Activated CD4-positive, alpha-beta memory T cell treated with anti-CD3 and anti-CD28 coated beads for 36 hours (primary cell): Measurements from ENCODE around the gene CRYZ. TPM values are rescaled to one million over a fixed set of nuclear protein-coding genes. Genes with fewer than 3 reads are reported as not detected.
A peak's percentile ranks its signal among the peaks of the same experiment; 100 is the strongest.
"Not testable (repeated sequence)": the region's sequence is repeated elsewhere in the genome, so short reads cannot be mapped to it uniquely, and the experiment has no call there.

Experiments used
- CTCF ChIA-PET: fragments of 350-600 bp; sonication (Branson Sonifier 250); formaldehyde crosslinking; loops from one replicate; lab custom pipeline; 2021; ENCODE audit warnings: antibody characterized with exemption, inconsistent platforms; lab: Charles Lee
- POLR2A ChIA-PET: fragments of 350-600 bp; sonication (Branson Sonifier 250); formaldehyde crosslinking; loops from one replicate; lab custom pipeline; 2021; ENCODE audit warnings: antibody characterized with exemption; lab: Charles Lee
- DNase-seq: peaks from one replicate; pipeline ENCODE4 v3.0.0-alpha.2; 2020
- H3K27ac Mint-ChIP-seq: one replicate; pipeline ENCODE4 v1.8.0; 2021; ENCODE audit warnings: mixed read lengths
- H3K27me3 Mint-ChIP-seq: one replicate; pipeline ENCODE4 v1.8.0; 2021; ENCODE audit warnings: mixed read lengths
- H3K36me3 Mint-ChIP-seq: one replicate; pipeline ENCODE4 v1.8.0; 2021; ENCODE audit warnings: mixed read lengths
- H3K4me1 Mint-ChIP-seq: one replicate; pipeline ENCODE4 v1.8.0; 2021; ENCODE audit warnings: low read depth, mixed read lengths
- H3K4me3 Mint-ChIP-seq: one replicate; pipeline ENCODE4 v1.8.0; 2021; ENCODE audit warnings: mild to moderate bottlenecking, mixed read lengths
- H3K9me3 Mint-ChIP-seq: one replicate; pipeline ENCODE4 v1.8.0; 2021; ENCODE audit warnings: mixed read lengths
- intact Hi-C: fragments of 100-400 bp; cut with micrococcal nuclease; formaldehyde crosslinking; loops from one replicate; pipeline ENCODE4 v1.15.1; 2023
- total RNA-seq, 2 experiments: library from RNA; stranded (reverse); gene quantifications; one replicate each; pipeline ENCODE4 v1.2.3, GENCODE V29; 2021

The CRYZ gene
- total RNA-seq, 2 experiments from 2014 or later = 22.0 to 22.5 TPM

GRCh38 chr1:74756650-74757049 lies 23.8 kb upstream of the CRYZ start:
- DNase-seq, H3K27ac Mint-ChIP-seq, H3K4me3 Mint-ChIP-seq, intact Hi-C loops, POLR2A ChIA-PET, H3K27me3 Mint-ChIP-seq: not testable (repeated sequence)
- Mint-ChIP-seq H3K4me1 (peaks cover 15% of the 10 kb centered on the region), H3K36me3 (peaks cover 77% of the 10 kb centered on the region), H3K9me3 (peaks cover 20% of the 10 kb centered on the region)
- CTCF ChIA-PET = interaction anchor here (0.6 kb wide), 1 partner anchor 103 kb away, joined by 3 read pairs; no protein-coding TSS in a partner anchor

- Mint-ChIP-seq H3K27me3 (no peaks in the 10 kb centered on the region), H3K9me3 (peaks cover 20% of the 10 kb centered on the region), H3K4me3 (no peak overlapping the region), H3K27ac (no peak overlapping the region), H3K4me1 (peaks cover 14% of the 10 kb centered on the region), H3K36me3 (peaks cover 72% of the 10 kb centered on the region)
- no peak for DNase-seq
- ChIA-PET POLR2A (no interaction called here), CTCF (interaction anchor here (1.0 kb wide), 1 partner anchor 12 kb away, joined by 4 read pairs; no protein-coding TSS in a partner anchor)
- intact Hi-C loops = no loop called here
Observed at GRCh38 chr1:74755475-74755874, 22.6 kb upstream of the CRYZ start.

DNA sequence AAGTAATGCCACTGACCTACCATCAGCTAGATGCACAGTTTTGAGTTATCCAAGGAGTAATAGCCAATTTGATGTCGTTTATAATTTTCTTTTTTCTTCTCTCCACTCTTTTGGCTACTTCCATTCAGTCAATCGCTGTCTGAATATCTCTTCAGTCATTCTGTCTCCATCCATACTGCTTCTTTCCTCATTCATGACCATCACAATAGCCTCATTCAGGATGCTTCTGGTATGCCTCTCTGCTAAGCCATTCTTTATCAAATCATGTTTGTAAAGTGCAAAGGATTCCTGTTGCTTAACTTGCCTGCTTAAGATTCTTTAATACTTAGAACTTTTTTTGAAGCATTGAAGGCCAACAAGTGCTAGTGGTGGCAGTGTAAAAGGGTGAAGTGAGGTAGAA lies 20.3 kb upstream of the CRYZ start:
- Mint-ChIP-seq H3K27me3 (no peaks in the 10 kb centered on the region), H3K4me3 (no peak overlapping the region), H3K9me3 (peaks cover 20% of the 10 kb centered on the region), H3K36me3 (peaks cover 74% of the 10 kb centered on the region), H3K4me1 (peaks cover 14% of the 10 kb centered on the region), H3K27ac (no peak overlapping the region)
- intact Hi-C loops = no loop called here
- ChIA-PET POLR2A (no interaction called here), CTCF (interaction anchor here (1.6 kb wide), 1 partner anchor 20 kb away, joined by 5 read pairs; the partner anchor contains the start of genes CRYZ and TYW3)
- no peak for DNase-seq

GRCh38 chr1:74748960-74749359 lies 16.1 kb upstream of the CRYZ start:
- Mint-ChIP-seq H3K9me3 (peaks cover 6% of the 10 kb centered on the region), H3K27me3 (no peaks in the 10 kb centered on the region), H3K4me3 (no peak overlapping the region), H3K4me1 (peaks cover 7% of the 10 kb centered on the region), H3K36me3 (peaks cover 69% of the 10 kb centered on the region), H3K27ac (no peak overlapping the region)
- intact Hi-C loops = no loop called here
- POLR2A ChIA-PET = no interaction called here
- CTCF ChIA-PET = no interaction called here
- DNase-seq = no peak

GRCh38 chr1:74745247-74745646 lies 12.4 kb upstream of the CRYZ start:
- H3K27ac Mint-ChIP-seq, POLR2A ChIA-PET, DNase-seq, H3K9me3 Mint-ChIP-seq, H3K4me1 Mint-ChIP-seq, CTCF ChIA-PET, H3K4me3 Mint-ChIP-seq, H3K27me3 Mint-ChIP-seq: not testable (repeated sequence)
- intact Hi-C loops = loop anchor here (1.0 kb wide), 1 partner anchor 12 kb away; the partner anchor contains the start of genes CRYZ and TYW3
- peaks cover 77% of the 10 kb centered on the region for H3K36me3 Mint-ChIP-seq

DNA sequence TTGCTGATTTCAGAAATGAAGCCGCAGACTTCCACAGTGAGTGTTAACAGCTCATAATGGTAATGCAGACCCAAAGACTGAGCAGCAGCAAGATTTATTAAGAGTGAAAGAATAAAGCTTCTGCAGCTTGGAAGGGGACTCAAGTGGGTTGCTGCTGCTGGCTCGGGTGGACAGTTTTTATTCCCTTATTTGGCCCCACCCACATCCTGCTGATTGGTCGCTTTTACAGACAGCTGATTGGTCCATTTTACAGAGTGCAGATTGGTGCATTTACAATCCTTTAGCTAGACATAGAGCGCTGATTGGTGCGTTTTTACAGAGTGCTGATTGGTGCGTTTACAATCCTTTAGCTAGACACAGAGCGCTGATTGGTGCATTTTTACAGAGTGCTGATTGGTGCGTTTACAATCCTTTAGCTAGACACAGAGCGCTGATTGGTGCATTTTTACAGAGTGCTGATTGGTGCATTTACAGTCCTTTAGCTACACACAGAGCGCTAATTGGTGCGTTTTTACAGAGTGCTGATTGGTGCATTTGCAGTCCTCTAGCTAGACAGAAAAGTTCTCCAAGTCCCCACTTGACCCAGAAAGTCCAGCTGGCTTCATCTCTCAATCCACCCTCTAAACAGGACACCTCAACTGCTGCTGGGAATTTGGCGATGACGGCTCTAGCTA lies 7.6 kb upstream of the CRYZ start:
- H3K4me1 Mint-ChIP-seq, H3K4me3 Mint-ChIP-seq, H3K27ac Mint-ChIP-seq, H3K27me3 Mint-ChIP-seq, intact Hi-C loops, DNase-seq, POLR2A ChIA-PET: not testable (repeated sequence)
- Mint-ChIP-seq H3K36me3 (peaks cover 73% of the 10 kb centered on the region), H3K9me3 (peaks cover 17% of the 10 kb centered on the region)
- CTCF ChIA-PET = interaction anchor here (0.7 kb wide), 1 partner anchor 32 kb away, joined by 3 read pairs; no protein-coding TSS in a partner anchor

- Mint-ChIP-seq H3K9me3 (peaks cover 11% of the 10 kb centered on the region), H3K4me3 (no peak overlapping the region), H3K27me3 (no peaks in the 10 kb centered on the region), H3K4me1 (peaks cover 17% of the 10 kb centered on the region), H3K36me3 (peaks cover 52% of the 10 kb centered on the region), H3K27ac (no peak overlapping the region)
- POLR2A ChIA-PET = no interaction called here
- DNase-seq = no peak
- CTCF ChIA-PET = no interaction called here
- intact Hi-C loops = no loop called here
Observed at GRCh38 chr1:74737333-74737732, 4.5 kb upstream of the CRYZ start.

- Mint-ChIP-seq H3K9me3 (no peaks in the 10 kb centered on the region), H3K27me3 (no peaks in the 10 kb centered on the region), H3K36me3 (peaks cover 32% of the 10 kb centered on the region), H3K4me3 (peak overlapping the region; percentile 87), H3K27ac (peak overlapping the region; percentile 94), H3K4me1 (peaks cover 39% of the 10 kb centered on the region)
- intact Hi-C loops = loop anchor here (1.0 to 5.0 kb wide), 7 partner anchors 11 to 1053 kb away; partner anchors contain the start of genes FPGT, LRRIQ3 and RABGGTB
- peak; percentile 43 for DNase-seq
- CTCF ChIA-PET = interaction anchor here (0.6 to 2.6 kb wide), 21 partner anchors 10 to 1449 kb away, joined by 3 to 18 read pairs (median 4); no protein-coding TSS in a partner anchor
- POLR2A ChIA-PET = no interaction called here
Observed at GRCh38 chr1:74733604-74734484, 994 bp upstream of the CRYZ start.

DNA sequence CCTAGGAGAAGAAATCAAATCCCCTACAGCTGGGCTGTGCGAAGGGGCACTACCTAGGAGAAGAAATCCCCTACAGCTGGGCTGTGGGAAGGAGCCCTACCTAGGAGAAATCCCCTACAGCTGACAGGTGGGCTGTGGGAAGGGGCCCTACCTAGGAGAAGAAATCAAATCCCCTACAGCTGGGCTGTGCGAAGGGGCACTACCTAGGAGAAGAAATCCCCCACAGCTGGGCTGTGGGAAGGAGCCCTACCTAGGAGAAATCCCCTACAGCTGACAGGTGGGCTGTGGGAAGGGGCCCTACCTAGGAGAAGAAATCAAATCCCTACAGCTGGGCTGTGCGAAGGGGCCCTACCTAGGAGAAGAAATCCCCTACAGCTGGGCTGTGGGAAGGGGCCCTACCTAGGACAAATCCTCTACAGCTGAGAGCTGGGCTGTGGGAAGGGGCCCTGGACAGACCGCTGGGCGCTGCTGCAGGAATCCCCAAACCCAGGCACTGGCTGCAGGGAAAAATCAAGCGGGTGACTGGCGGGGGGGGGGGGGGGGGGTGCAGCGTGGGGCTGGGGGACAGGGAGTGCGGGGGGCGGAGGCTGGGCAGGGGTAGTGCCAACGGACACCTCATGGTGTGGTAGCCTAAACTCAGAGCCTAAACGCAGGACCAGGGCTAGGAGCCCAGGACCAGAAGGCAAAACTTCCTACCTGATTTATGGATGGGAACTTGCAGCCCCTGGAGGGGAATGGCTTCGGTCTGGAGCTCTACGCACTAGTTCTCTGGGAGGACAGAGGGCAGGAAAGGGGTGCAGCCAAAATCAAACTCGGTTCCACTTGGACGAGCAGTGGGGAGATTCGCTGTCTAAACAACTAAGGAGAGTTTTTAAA lies 541 bp downstream of the CRYZ start:
- peak; percentile 40 for DNase-seq
- CTCF ChIA-PET = interaction anchor here (1.0 to 2.6 kb wide), 9 partner anchors 9 to 537 kb away, joined by 3 to 18 read pairs (median 5); no protein-coding TSS in a partner anchor
- not testable (repeated sequence) for H3K9me3 Mint-ChIP-seq, H3K27me3 Mint-ChIP-seq
- intact Hi-C loops = loop anchor here (2.0 to 5.0 kb wide), 3 partner anchors 42 to 1055 kb away; partner anchors contain the start of gene RABGGTB
- H3K36me3 Mint-ChIP-seq = peaks cover 22% of the 10 kb centered on the region
- H3K4me1 Mint-ChIP-seq = peaks cover 44% of the 10 kb centered on the region
- H3K27ac Mint-ChIP-seq = peak overlapping the region; percentile 94
- H3K4me3 Mint-ChIP-seq = peak overlapping the region; percentile 87
- POLR2A ChIA-PET = interaction anchor here (1.7 kb wide), 1 partner anchor 32 kb away, joined by 4 read pairs; no protein-coding TSS in a partner anchor

DNA sequence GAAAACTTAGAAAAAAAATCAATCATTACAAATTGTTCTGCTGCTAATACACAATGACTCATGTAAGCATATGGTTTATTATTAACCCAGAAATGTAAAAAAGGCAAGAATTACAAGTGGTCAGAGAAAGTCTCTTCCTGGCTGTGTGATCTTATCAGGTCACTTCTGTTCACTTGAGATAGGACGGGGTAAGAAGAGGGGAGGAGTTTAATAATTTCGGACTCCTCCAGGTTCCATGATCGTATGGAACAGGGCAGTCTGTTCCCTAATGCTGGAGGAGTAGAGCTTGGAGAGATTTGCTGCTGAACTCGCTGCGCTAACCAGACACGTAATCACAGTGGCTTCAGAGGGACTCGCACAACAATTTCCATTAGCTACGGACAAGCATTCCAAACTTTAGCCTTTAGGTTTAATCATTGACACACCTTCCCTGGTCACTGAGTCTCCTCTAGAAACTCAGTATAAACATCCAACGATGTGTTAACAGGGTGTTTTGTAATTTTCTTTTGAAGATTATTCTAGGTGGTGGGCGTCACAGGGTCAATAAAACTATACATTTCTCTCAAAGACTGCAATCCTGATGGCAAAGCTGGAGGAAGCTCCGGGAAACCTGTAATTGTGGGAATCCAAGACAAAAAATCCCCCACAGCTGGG lies 1.3 kb downstream of the CRYZ start:
- intact Hi-C loops = loop anchor here (2.0 to 5.0 kb wide), 3 partner anchors 41 to 1056 kb away; partner anchors contain the start of gene RABGGTB
- H3K4me3 Mint-ChIP-seq = no peak overlapping the region
- CTCF ChIA-PET = interaction anchor here (1.4 kb wide), 1 partner anchor 536 kb away, joined by 3 read pairs; no protein-coding TSS in a partner anchor

More for the DNA sequence above, 1.3 kb downstream of the CRYZ start:
- POLR2A ChIA-PET = interaction anchor here (1.7 kb wide), 1 partner anchor 32 kb away, joined by 4 read pairs; no protein-coding TSS in a partner anchor
- Mint-ChIP-seq H3K27me3 (no peaks in the 10 kb centered on the region), H3K36me3 (peaks cover 24% of the 10 kb centered on the region), H3K27ac (no peak overlapping the region), H3K4me1 (peaks cover 44% of the 10 kb centered on the region), H3K9me3 (peaks cover 6% of the 10 kb centered on the region)
- DNase-seq = no peak
